Sigmoid colon (tissue), 7 donors: Measurements from ENCODE around the gene R3HCC1L. TPM values are rescaled to one million over a fixed set of nuclear protein-coding genes. Genes with fewer than 3 reads are reported as not detected.

ENCODE experiments used
- DNase-seq: peaks from one replicate; pipeline ENCODE4 v3.0.0-alpha.2; 2019
- H3K27ac ChIP-seq, 4 donors: fragments of 200-600 bp; sonication (generic); one replicate each; pipeline ENCODE4 v1.5.1; 2016 to 2019; ENCODE audit warnings: mild to moderate bottlenecking in 1 of 4
- H3K27me3 ChIP-seq, 3 donors: fragments of 200-600 bp; sonication (generic); one replicate each; pipeline ENCODE4 v1.5.1; 2019; ENCODE audit warnings: mild to moderate bottlenecking in 1 of 3
- H3K36me3 ChIP-seq, 4 donors: fragments of 200-600 bp; sonication (generic); one replicate each; pipeline ENCODE4 v1.5.1; 2016 to 2019
- H3K4me1 ChIP-seq, 4 donors: fragments of 200-600 bp; sonication (generic); one replicate each; pipeline ENCODE4 v1.5.1; 2017 to 2019
- H3K4me3 ChIP-seq, 4 donors: fragments of 200-600 bp; sonication (generic); one replicate each; pipeline ENCODE4 v1.5.1; 2017 to 2019; ENCODE audit warnings: mild to moderate bottlenecking in 2 of 4, moderate library complexity in 1 of 4
- H3K9me3 ChIP-seq, 4 donors: fragments of 200-600 bp in 3 of 4; sonication (generic) in 3 of 4; one replicate each; pipeline versions ENCODE4 v1.5.1 to v1.6.1; 2013 to 2019
- CTCF ChIP-seq, 4 experiments: fragments of 450-650 bp in 3 of 4; fragments of 200-600 bp in 1 of 4; IDR thresholded peaks; one replicate each; pipeline ENCODE4 v1.5.1; 2016 to 2019; ENCODE audit warnings: antibody characterized with exemption in 4 of 4, mild to moderate bottlenecking in 3 of 4, moderate library complexity in 2 of 4
- EP300 ChIP-seq, 4 donors: sonication (generic); formaldehyde crosslinking; IDR thresholded peaks; one replicate each; pipeline ENCODE4 v1.6.1; 2017; ENCODE audit warnings: antibody characterized with exemption in 4 of 4
- POLR2A ChIP-seq, 2 donors: fragments of 450-650 bp; IDR thresholded peaks; one replicate each; pipeline ENCODE4 v1.6.1; 2016; ENCODE audit warnings: antibody characterized with exemption in 2 of 2, mild to moderate bottlenecking in 2 of 2, moderate library complexity in 2 of 2
- POLR2AphosphoS5 ChIP-seq, 4 donors: sonication (generic); formaldehyde crosslinking; IDR thresholded peaks; one replicate each; pipeline ENCODE4 v1.6.1; 2017; ENCODE audit warnings: antibody characterized with exemption in 4 of 4
- WGBS, 2 donors: extraction: QIAGEN DNeasy Blood & Tissue Kit; methylation state at CpG; one replicate each; pipeline ENCODE4 v1.1.7; 2013; 5-methylcytosine and 5-hydroxymethylcytosine counted together
- intact Hi-C: fragments of 100-400 bp; cut with DNase I; formaldehyde crosslinking; loops from one replicate; pipeline ENCODE4 v1.15.1; 2023
- polyA plus RNA-seq, 3 donors: library from polyadenylated mRNA; stranded (reverse); fragments of 200-250 nt; gene quantifications; one replicate each; pipeline ENCODE4 v1.2.3, GENCODE V29; 2013
- total RNA-seq, 4 donors: library from RNA; depleted of rRNA; stranded (reverse); fragments of >200 nt; gene quantifications; one replicate each; pipeline ENCODE4 v1.1.0, GENCODE V29; 2016
- donor health status: healthy with polysubstance abuse.
- donor health status: Bipolar disorder and iron deficiency.
- donor health status: healthy.

R3HCC1L gene
- total and polyA plus RNA-seq, 7 donors = 11.6 to 15.0 (median 13.9) TPM

- Histone ChIP-seq H3K9me3 (no peaks in the 10 kb centered on the region), H3K27me3 (no peaks in the 10 kb centered on the region), H3K4me1 (peaks cover 0 to 53% (median 31%) of the 10 kb centered on the region in 4 donors), H3K27ac (peak overlapping the region; percentile 47 to 73 (median 60)), H3K4me3 (no peak overlapping the region), H3K36me3 (peaks cover 6 to 31% (median 18%) of the 10 kb centered on the region in 4 donors)
- intact Hi-C loops = loop anchor here (10.0 kb wide), 2 partner anchors 170 to 1000 kb away; partner anchors contain the start of gene PYROXD2
- 91 to 92% methylated on average over 2 of the region's 2 CpGs for WGBS, 2 donors
- TF ChIP-seq POLR2AphosphoS5 (IDR thresholded peaks at IDR 0.05) = no peak
- no peak for TF ChIP-seq EP300 (IDR thresholded peaks at IDR 0.05)
- DNase-seq = no peak
Observed at GRCh38 chr10:98244586-98244985, 110.1 kb downstream of the R3HCC1L start.

GRCh38 chr10:98246911-98247805 lies 112.7 kb downstream of the R3HCC1L start:
- Histone ChIP-seq H3K4me3 (no peak overlapping the region), H3K4me1 (peaks cover 0 to 53% (median 31%) of the 10 kb centered on the region in 4 donors), H3K27me3 (no peaks in the 10 kb centered on the region), H3K27ac (peak overlapping the region in 2 of 4 donors; percentile 5 to 73), H3K36me3 (peaks cover 6 to 45% (median 22%) of the 10 kb centered on the region in 4 donors), H3K9me3 (no peaks in the 10 kb centered on the region)
- 67 to 81% methylated on average over 6 of the region's 6 CpGs for WGBS, 2 donors
- no peak for TF ChIP-seq POLR2A (IDR thresholded peaks at IDR 0.05)
- no peak for TF ChIP-seq EP300 (IDR thresholded peaks at IDR 0.05)
- no peak for DNase-seq
- intact Hi-C loops = loop anchor here (10.0 kb wide), 2 partner anchors 168 to 998 kb away; partner anchors contain the start of gene PYROXD2

- Histone ChIP-seq H3K27ac (no peak overlapping the region), H3K4me3 (no peak overlapping the region), H3K9me3 (no peaks in the 10 kb centered on the region), H3K36me3 (peaks cover 6 to 53% (median 22%) of the 10 kb centered on the region in 4 donors), H3K27me3 (no peaks in the 10 kb centered on the region), H3K4me1 (peaks cover 0 to 48% (median 31%) of the 10 kb centered on the region in 4 donors)
- 94 to 95% methylated on average over 4 of the region's 4 CpGs for WGBS, 2 donors
- TF ChIP-seq CTCF (IDR thresholded peaks at IDR 0.05) = no peak
- TF ChIP-seq POLR2AphosphoS5 (IDR thresholded peaks at IDR 0.05) = no peak
- intact Hi-C loops = loop anchor here (10.0 kb wide), 2 partner anchors 167 to 997 kb away; partner anchors contain the start of gene PYROXD2
- DNase-seq = no peak
Observed at GRCh38 chr10:98248018-98248417, 113.6 kb downstream of the R3HCC1L start.

- DNase-seq = no peak
- no peak for TF ChIP-seq POLR2A (IDR thresholded peaks at IDR 0.05)
- no peak for TF ChIP-seq POLR2AphosphoS5 (IDR thresholded peaks at IDR 0.05)
- peaks cover 6 to 62% (median 22%) of the 10 kb centered on the region in 4 donors for H3K36me3 ChIP-seq
- H3K4me3 ChIP-seq = no peak overlapping the region
- no peak overlapping the region for H3K27ac ChIP-seq
- H3K4me1 ChIP-seq = peaks cover 0 to 37% (median 24%) of the 10 kb centered on the region in 4 donors
- no peaks in the 10 kb centered on the region for H3K27me3 ChIP-seq
- no peaks in the 10 kb centered on the region for H3K9me3 ChIP-seq
- 86 to 87% methylated on average over 3 of the region's 3 CpGs for WGBS, 2 donors
- intact Hi-C loops = loop anchor here (10.0 kb wide), 2 partner anchors 166 to 996 kb away; partner anchors contain the start of gene PYROXD2
Observed at GRCh38 chr10:98249134-98249533, 114.7 kb downstream of the R3HCC1L start.

GRCh38 chr10:98251399-98251798 lies 116.9 kb downstream of the R3HCC1L start:
- H3K27ac ChIP-seq = no peak overlapping the region
- DNase-seq = no peak
- H3K4me3 ChIP-seq = no peak overlapping the region
- H3K9me3 ChIP-seq = no peaks in the 10 kb centered on the region
- intact Hi-C loops = no loop called here
- H3K4me1 ChIP-seq = peaks cover 0 to 15% (median 6%) of the 10 kb centered on the region in 4 donors
- WGBS, 2 donors = 51 to 81% methylated on average over 8 of the region's 8 CpGs
- H3K36me3 ChIP-seq = peaks cover 6 to 65% (median 21%) of the 10 kb centered on the region in 4 donors
- no peaks in the 10 kb centered on the region for H3K27me3 ChIP-seq
- TF ChIP-seq POLR2A (IDR thresholded peaks at IDR 0.05) (no peak), EP300 (IDR thresholded peaks at IDR 0.05) (no peak), POLR2AphosphoS5 (IDR thresholded peaks at IDR 0.05) (no peak)

- Histone ChIP-seq H3K9me3 (no peaks in the 10 kb centered on the region), H3K27ac (no peak overlapping the region), H3K27me3 (no peaks in the 10 kb centered on the region), H3K4me3 (no peak overlapping the region), H3K36me3 (peaks cover 6 to 71% (median 18%) of the 10 kb centered on the region in 4 donors), H3K4me1 (peaks cover 0 to 4% (median 0%) of the 10 kb centered on the region in 4 donors)
- TF ChIP-seq POLR2AphosphoS5 (IDR thresholded peaks at IDR 0.05) = no peak
- TF ChIP-seq EP300 (IDR thresholded peaks at IDR 0.05) = no peak
- no peak for TF ChIP-seq POLR2A (IDR thresholded peaks at IDR 0.05)
- TF ChIP-seq CTCF (IDR thresholded peaks at IDR 0.05) = no peak
- no peak for DNase-seq
- intact Hi-C loops = no loop called here
- 95 to 98% methylated on average over 7 of the region's 7 CpGs for WGBS, 2 donors
Observed at GRCh38 chr10:98252464-98252863, 118.0 kb downstream of the R3HCC1L start.
